Measurements from ENCODE around the gene SLC16A2.

The SLC16A2 gene

DNA sequence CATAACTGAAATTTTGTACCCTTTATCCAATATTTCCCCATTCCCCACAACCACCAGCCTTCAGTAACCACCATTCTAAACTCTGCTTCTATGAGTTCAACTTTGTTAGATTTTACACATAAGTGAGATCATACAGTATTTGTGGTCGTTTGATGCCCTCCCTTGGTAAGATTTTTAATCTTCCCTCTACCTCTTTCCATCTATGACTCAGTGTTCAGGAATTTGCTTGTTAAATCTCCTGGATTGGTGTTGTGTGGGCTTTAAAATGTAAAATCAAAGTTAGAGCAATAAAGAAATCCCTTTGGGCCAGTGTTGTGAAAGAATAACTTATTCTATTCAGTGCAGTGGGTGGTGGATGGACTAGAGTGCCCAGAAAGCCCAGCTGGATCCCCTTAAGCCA lies 37.4 kb downstream of the SLC16A2 start (continued):
- TF ChIP-seq, protein P1, sequence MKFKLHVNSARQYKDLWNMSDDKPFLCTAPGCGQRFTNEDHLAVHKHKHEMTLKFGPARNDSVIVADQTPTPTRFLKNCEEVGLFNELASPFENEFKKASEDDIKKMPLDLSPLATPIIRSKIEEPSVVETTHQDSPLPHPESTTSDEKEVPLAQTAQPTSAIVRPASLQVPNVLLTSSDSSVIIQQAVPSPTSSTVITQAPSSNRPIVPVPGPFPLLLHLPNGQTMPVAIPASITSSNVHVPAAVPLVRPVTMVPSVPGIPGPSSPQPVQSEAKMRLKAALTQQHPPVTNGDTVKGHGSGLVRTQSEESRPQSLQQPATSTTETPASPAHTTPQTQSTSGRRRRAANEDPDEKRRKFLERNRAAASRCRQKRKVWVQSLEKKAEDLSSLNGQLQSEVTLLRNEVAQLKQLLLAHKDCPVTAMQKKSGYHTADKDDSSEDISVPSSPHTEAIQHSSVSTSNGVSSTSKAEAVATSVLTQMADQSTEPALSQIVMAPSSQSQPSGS (tag by site-specific recombination; IDR thresholded peaks at IDR 0.05; ENCODE audit: low read depth), result no peak
- TF ChIP-seq ZNF777 (tag by site-specific recombination; IDR thresholded peaks at IDR 0.05; ENCODE audit: borderline replicate concordance), result no peak
- 0 out of 2 replicates have a peak, but pooled peaks have one; percentile 21 for TF ChIP-seq ZNF660 (tag by site-specific recombination; IDR thresholded peaks at IDR 0.05)
- no peak for TF ChIP-seq ZNF391 (tag by site-specific recombination; IDR thresholded peaks at IDR 0.05; ENCODE audit: borderline replicate concordance, low read depth)
- 0 out of 2 replicates have a peak, but pooled peaks have one; percentile 33 for TF ChIP-seq ZNF324 (tag by site-specific recombination; IDR thresholded peaks at IDR 0.05)
- no peak for TF ChIP-seq ZNF501 (tag by site-specific recombination; IDR thresholded peaks at IDR 0.05)
- TF ChIP-seq ZNF19 (tag by site-specific recombination; IDR thresholded peaks at IDR 0.05; ENCODE audit: low read depth), result no peak
- TF ChIP-seq SP3 (tag by site-specific recombination; IDR thresholded peaks at IDR 0.05), result no peak
- TF ChIP-seq, protein P2, sequence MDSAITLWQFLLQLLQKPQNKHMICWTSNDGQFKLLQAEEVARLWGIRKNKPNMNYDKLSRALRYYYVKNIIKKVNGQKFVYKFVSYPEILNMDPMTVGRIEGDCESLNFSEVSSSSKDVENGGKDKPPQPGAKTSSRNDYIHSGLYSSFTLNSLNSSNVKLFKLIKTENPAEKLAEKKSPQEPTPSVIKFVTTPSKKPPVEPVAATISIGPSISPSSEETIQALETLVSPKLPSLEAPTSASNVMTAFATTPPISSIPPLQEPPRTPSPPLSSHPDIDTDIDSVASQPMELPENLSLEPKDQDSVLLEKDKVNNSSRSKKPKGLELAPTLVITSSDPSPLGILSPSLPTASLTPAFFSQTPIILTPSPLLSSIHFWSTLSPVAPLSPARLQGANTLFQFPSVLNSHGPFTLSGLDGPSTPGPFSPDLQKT (IDR thresholded peaks at IDR 0.05; ENCODE audit: borderline replicate concordance, low read depth, low read length), result no peak
- TF ChIP-seq ZNF776 (tag by site-specific recombination; IDR thresholded peaks at IDR 0.05; ENCODE audit: borderline replicate concordance), result no peak
- no peak for TF ChIP-seq SALL2 (tag by site-specific recombination; IDR thresholded peaks at IDR 0.05; ENCODE audit: borderline replicate concordance)
- no peak for TF ChIP-seq GLIS2 (tag by site-specific recombination; IDR thresholded peaks at IDR 0.05)
- no peak for TF ChIP-seq ZNF221 (tag by site-specific recombination; IDR thresholded peaks at IDR 0.05; ENCODE audit: borderline replicate concordance)
- no peak for TF ChIP-seq SCRT2 (tag by site-specific recombination; IDR thresholded peaks at IDR 0.05)
- 0 out of 2 replicates have a peak, but pooled peaks have one; percentile 26 for TF ChIP-seq EGR2 (tag by site-specific recombination; IDR thresholded peaks at IDR 0.05; ENCODE audit: low read depth)
- no peak for TF ChIP-seq ZIC2 (tag by site-specific recombination; IDR thresholded peaks at IDR 0.05)
- no peak for TF ChIP-seq ZNF114 (tag by site-specific recombination; IDR thresholded peaks at IDR 0.05)
- no peak for TF ChIP-seq ZNF558 (tag by site-specific recombination; IDR thresholded peaks at IDR 0.05)
- TF ChIP-seq ZNF175 (tag by site-specific recombination; IDR thresholded peaks at IDR 0.05), result no peak
- no peak for TF ChIP-seq ZNF133 (tag by site-specific recombination; IDR thresholded peaks at IDR 0.05)
- TF ChIP-seq ZNF837 (tag by site-specific recombination; IDR thresholded peaks at IDR 0.05), result no peak
- no peak for TF ChIP-seq ZNF426 (tag by site-specific recombination; IDR thresholded peaks at IDR 0.05)
- TF ChIP-seq ZNF560 (tag by site-specific recombination; IDR thresholded peaks at IDR 0.05; ENCODE audit: borderline replicate concordance), result no peak
- 0 out of 2 replicates have a peak, but pooled peaks have one; percentile 35 for TF ChIP-seq KLF8 (tag by site-specific recombination; IDR thresholded peaks at IDR 0.05)
- no peak for TF ChIP-seq ZSCAN30 (tag by site-specific recombination; IDR thresholded peaks at IDR 0.05)
- TF ChIP-seq, protein P3, sequence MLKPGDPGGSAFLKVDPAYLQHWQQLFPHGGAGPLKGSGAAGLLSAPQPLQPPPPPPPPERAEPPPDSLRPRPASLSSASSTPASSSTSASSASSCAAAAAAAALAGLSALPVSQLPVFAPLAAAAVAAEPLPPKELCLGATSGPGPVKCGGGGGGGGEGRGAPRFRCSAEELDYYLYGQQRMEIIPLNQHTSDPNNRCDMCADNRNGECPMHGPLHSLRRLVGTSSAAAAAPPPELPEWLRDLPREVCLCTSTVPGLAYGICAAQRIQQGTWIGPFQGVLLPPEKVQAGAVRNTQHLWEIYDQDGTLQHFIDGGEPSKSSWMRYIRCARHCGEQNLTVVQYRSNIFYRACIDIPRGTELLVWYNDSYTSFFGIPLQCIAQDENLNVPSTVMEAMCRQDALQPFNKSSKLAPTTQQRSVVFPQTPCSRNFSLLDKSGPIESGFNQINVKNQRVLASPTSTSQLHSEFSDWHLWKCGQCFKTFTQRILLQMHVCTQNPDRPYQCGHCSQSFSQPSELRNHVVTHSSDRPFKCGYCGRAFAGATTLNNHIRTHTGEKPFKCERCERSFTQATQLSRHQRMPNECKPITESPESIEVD (tag by site-specific recombination; IDR thresholded peaks at IDR 0.05), result peak; percentile 82
- TF ChIP-seq OSR2 (tag by site-specific recombination; IDR thresholded peaks at IDR 0.05), result no peak
- TF ChIP-seq, protein P4, sequence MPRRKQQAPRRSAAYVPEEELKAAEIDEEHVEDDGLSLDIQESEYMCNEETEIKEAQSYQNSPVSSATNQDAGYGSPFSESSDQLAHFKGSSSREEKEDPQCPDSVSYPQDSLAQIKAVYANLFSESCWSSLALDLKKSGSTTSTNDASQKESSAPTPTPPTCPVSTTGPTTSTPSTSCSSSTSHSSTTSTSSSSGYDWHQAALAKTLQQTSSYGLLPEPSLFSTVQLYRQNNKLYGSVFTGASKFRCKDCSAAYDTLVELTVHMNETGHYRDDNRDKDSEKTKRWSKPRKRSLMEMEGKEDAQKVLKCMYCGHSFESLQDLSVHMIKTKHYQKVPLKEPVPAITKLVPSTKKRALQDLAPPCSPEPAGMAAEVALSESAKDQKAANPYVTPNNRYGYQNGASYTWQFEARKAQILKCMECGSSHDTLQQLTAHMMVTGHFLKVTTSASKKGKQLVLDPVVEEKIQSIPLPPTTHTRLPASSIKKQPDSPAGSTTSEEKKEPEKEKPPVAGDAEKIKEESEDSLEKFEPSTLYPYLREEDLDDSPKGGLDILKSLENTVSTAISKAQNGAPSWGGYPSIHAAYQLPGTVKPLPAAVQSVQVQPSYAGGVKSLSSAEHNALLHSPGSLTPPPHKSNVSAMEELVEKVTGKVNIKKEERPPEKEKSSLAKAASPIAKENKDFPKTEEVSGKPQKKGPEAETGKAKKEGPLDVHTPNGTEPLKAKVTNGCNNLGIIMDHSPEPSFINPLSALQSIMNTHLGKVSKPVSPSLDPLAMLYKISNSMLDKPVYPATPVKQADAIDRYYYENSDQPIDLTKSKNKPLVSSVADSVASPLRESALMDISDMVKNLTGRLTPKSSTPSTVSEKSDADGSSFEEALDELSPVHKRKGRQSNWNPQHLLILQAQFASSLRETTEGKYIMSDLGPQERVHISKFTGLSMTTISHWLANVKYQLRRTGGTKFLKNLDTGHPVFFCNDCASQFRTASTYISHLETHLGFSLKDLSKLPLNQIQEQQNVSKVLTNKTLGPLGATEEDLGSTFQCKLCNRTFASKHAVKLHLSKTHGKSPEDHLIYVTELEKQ (tag by site-specific recombination; IDR thresholded peaks at IDR 0.05; ENCODE audit: borderline replicate concordance), result no peak
- TF ChIP-seq, protein P5, sequence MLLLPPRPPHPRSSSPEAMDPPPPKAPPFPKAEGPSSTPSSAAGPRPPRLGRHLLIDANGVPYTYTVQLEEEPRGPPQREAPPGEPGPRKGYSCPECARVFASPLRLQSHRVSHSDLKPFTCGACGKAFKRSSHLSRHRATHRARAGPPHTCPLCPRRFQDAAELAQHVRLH (tag by site-specific recombination; IDR thresholded peaks at IDR 0.05), result no peak
- TF ChIP-seq ZNF654 (tag by site-specific recombination; IDR thresholded peaks at IDR 0.05; ENCODE audit: low read depth), result peak; percentile 85
- no peak for TF ChIP-seq GLIS1 (tag by site-specific recombination; IDR thresholded peaks at IDR 0.05)
- no peak for TF ChIP-seq KLF7 (tag by site-specific recombination; IDR thresholded peaks at IDR 0.05; ENCODE audit: borderline replicate concordance)
- 0 out of 2 replicates have a peak, but pooled peaks have one; percentile 60 for TF ChIP-seq HOXD13 (CRISPR knock-in tag; IDR thresholded peaks at IDR 0.05; ENCODE audit: borderline replicate concordance)

Measured in HEK293 (cell line).